Measurements from ENCODE around the gene NXPH3. TPM values are rescaled to one million over a fixed set of nuclear protein-coding genes. Genes with fewer than 3 reads are reported as not detected.

The NXPH3 gene
- total RNA-seq, 1 experiment from 2014 or later, result 0.26 TPM

GRCh38 chr17:49573510-49574322, 2.0 kb upstream of the NXPH3 start:
- POLR2A ChIA-PET (ENCODE audit: unreplicated experiment), result no interaction called here
- H4K20me1 ChIP-seq (ENCODE audit: low read length), result no peaks in the 10 kb centered on the region
- H3K4me3 ChIP-seq (ENCODE audit: low read length), result no peak overlapping the region
- H3K9me3 ChIP-seq (ENCODE audit: low read length), result no peaks in the 10 kb centered on the region
- CTCF ChIA-PET, result no interaction called here
- H3K27me3 ChIP-seq (ENCODE audit: low read length), result peaks cover 16% of the 10 kb centered on the region
- no peaks in the 10 kb centered on the region for H3K9me2 ChIP-seq (replicated peaks; ENCODE audit: low read length)
- no peaks in the 10 kb centered on the region for H3F3A ChIP-seq (ENCODE audit: low read length, unreplicated experiment)
- no peak for ATAC-seq
- H3K79me2 ChIP-seq (ENCODE audit: low read length), result no peaks in the 10 kb centered on the region
- no peak overlapping the region for H2AFZ ChIP-seq (ENCODE audit: low read length)
- DNase-seq, result no peak
- H3K9ac ChIP-seq (ENCODE audit: low read length), result no peak overlapping the region
- H3K36me3 ChIP-seq (ENCODE audit: low read depth, low read length), result no peaks in the 10 kb centered on the region
- TF ChIP-seq CTCF (conservative IDR thresholded peaks at IDR 0.05; ENCODE audit: low read depth, low read length), result no peak
- TF ChIP-seq EZH2phosphoT487 (IDR thresholded peaks at IDR 0.05; ENCODE audit: borderline replicate concordance, low read length), result no peak
- TF ChIP-seq EZH2 (IDR thresholded peaks at IDR 0.05; ENCODE audit: low read length, unreplicated experiment), result no peak
- H3K4me1 ChIP-seq (ENCODE audit: insufficient read depth, low read length), result peaks cover 6% of the 10 kb centered on the region
- H3K4me2 ChIP-seq (ENCODE audit: low read length), result no peak overlapping the region
- no TSS peak for BruUV-seq (replicated peaks)
- H3K27ac ChIP-seq (ENCODE audit: low read length), result no peak overlapping the region
- intact Hi-C loops (cut with micrococcal nuclease), result loop anchor here (5.0 kb wide), 1 partner anchor 64 kb away; no protein-coding TSS in a partner anchor

GRCh38 chr17:49574323-49574781, 1.3 kb upstream of the NXPH3 start:
- Histone ChIP-seq H2AFZ (ENCODE audit: low read length) (no peak overlapping the region), H3K79me2 (ENCODE audit: low read length) (no peaks in the 10 kb centered on the region), H3F3A (ENCODE audit: low read length, unreplicated experiment) (no peaks in the 10 kb centered on the region), H3K4me3 (ENCODE audit: low read length) (no peak overlapping the region), H3K9me2 (replicated peaks; ENCODE audit: low read length) (no peaks in the 10 kb centered on the region), H3K4me1 (ENCODE audit: insufficient read depth, low read length) (peaks cover 6% of the 10 kb centered on the region), H3K9ac (ENCODE audit: low read length) (no peak overlapping the region), H3K27me3 (ENCODE audit: low read length) (peaks cover 16% of the 10 kb centered on the region), H3K36me3 (ENCODE audit: low read depth, low read length) (no peaks in the 10 kb centered on the region), H3K4me2 (ENCODE audit: low read length) (no peak overlapping the region), H3K27ac (ENCODE audit: low read length) (no peak overlapping the region), H4K20me1 (ENCODE audit: low read length) (no peaks in the 10 kb centered on the region), H3K9me3 (ENCODE audit: low read length) (no peaks in the 10 kb centered on the region)
- no peak for ATAC-seq
- no peak for TF ChIP-seq EZH2phosphoT487 (IDR thresholded peaks at IDR 0.05; ENCODE audit: borderline replicate concordance, low read length)
- TF ChIP-seq CTCF (conservative IDR thresholded peaks at IDR 0.05; ENCODE audit: low read depth, low read length), result no peak
- POLR2A ChIA-PET (ENCODE audit: unreplicated experiment), result interaction anchor here (0.5 kb wide), 1 partner anchor 134 kb away, joined by 3 read pairs; no protein-coding TSS in a partner anchor
- no peak for DNase-seq
- CTCF ChIA-PET, result no interaction called here
- no TSS peak for BruUV-seq (replicated peaks)
- intact Hi-C loops (cut with micrococcal nuclease), result loop anchor here (5.0 kb wide), 1 partner anchor 63 kb away; no protein-coding TSS in a partner anchor

Measured in PC-3 (cell line).